IPS-20b (cell line): Measurements from ENCODE around the gene TNFRSF4.

Experiments used
- H3K27ac ChIP-seq: one replicate; pipeline ENCODE4 v1.5.1; 2013; ENCODE audit warnings: low read length
- H3K27me3 ChIP-seq: 2 replicates; pipeline ENCODE4 v1.6.1; 2013; ENCODE audit warnings: mild to moderate bottlenecking, low read length, inconsistent platforms; ENCODE audit not compliant: insufficient read depth
- H3K36me3 ChIP-seq: 2 replicates; pipeline ENCODE4 v1.6.1; 2013; ENCODE audit warnings: low read depth, mild to moderate bottlenecking, inconsistent platforms, low read length, moderate library complexity; ENCODE audit not compliant: insufficient read depth
- H3K4me1 ChIP-seq: 2 replicates; pipeline ENCODE4 v1.6.1; 2013; ENCODE audit warnings: mild to moderate bottlenecking, control low read depth, inconsistent platforms, low read length, moderate library complexity; ENCODE audit not compliant: insufficient read depth
- H3K4me3 ChIP-seq: 2 replicates; pipeline ENCODE4 v1.5.1; 2013; ENCODE audit warnings: mild to moderate bottlenecking, low read length, inconsistent platforms
- H3K9ac ChIP-seq: 2 replicates; pipeline ENCODE4 v1.6.1; 2013; ENCODE audit warnings: low read depth, mild to moderate bottlenecking, inconsistent platforms, low read length, moderate library complexity
- H3K9me3 ChIP-seq: 2 replicates; pipeline ENCODE4 v1.6.1; 2013; ENCODE audit warnings: mild to moderate bottlenecking, low read depth, low read length, inconsistent platforms; ENCODE audit not compliant: insufficient read depth

Gene TNFRSF4

DNA sequence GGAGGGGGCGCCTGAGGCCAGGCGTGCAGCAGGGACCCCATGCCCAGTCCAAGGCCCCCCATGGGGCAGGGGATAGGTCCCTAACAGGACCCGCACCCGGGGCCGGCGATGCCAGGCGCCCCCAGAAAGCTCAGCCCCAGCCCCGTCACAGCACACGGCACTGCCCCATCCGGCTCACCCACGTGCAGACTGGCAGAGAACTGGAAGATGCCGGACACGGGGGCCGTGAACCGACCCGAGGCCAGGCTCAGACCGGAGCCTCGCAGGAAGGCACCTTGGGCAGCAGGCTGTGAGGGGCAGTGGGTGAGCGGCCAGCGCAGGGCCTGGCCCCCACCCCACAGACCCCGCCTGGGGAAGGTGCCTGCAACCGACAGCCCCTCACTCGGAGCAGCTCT is 29.3 kb upstream of the TNFRSF4 start:
- Histone ChIP-seq H3K9ac (no peak overlapping the region), H3K4me3 (no peak overlapping the region), H3K36me3 (no peaks in the 10 kb centered on the region), H3K27me3 (peaks cover 29% of the 10 kb centered on the region), H3K9me3 (no peaks in the 10 kb centered on the region), H3K4me1 (no peaks in the 10 kb centered on the region), H3K27ac (no peak overlapping the region)

DNA sequence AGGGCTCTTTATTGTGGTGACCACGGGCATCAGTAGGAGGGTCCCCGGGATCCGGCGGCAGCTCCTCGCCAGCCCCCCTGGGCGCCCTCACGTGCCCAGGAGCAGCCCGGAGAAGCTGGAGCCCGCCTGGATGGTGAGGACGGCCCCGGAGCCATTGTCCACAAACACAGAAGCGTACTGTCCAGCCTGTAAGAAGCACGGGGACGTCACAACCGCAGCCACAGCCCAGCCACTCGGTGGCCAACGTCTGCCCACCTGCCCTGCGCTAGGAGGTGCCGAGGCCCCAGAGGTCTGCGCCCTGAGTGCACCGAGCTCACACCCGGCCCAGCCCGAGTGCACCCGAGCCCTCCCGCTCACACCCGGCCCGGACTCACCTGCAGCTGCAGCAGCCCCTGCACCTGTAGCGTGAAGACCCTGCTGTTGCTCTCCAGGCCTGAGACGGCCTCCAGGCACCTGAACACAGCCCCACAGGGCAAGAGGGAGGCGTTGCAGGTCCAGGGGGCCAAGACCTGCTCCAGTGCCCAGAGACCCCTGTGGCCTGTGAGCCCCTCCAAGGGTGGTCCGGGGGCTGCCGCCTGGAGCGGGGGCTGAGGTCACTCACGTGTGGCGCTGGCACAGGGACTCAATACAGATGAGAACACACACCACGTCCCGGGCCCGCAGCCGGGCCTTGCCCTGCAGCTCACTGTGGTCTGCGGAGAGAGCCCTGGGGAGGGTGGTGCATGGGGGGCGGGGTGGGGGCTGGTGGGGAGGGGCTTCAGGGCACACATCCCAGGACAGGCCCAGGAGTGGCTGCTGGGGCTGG is 28.7 kb upstream of the TNFRSF4 start:
- Histone ChIP-seq H3K4me1 (no peaks in the 10 kb centered on the region), H3K27me3 (peaks cover 24% of the 10 kb centered on the region), H3K27ac (no peak overlapping the region), H3K9me3 (no peaks in the 10 kb centered on the region), H3K9ac (no peak overlapping the region), H3K36me3 (no peaks in the 10 kb centered on the region), H3K4me3 (no peak overlapping the region)

DNA sequence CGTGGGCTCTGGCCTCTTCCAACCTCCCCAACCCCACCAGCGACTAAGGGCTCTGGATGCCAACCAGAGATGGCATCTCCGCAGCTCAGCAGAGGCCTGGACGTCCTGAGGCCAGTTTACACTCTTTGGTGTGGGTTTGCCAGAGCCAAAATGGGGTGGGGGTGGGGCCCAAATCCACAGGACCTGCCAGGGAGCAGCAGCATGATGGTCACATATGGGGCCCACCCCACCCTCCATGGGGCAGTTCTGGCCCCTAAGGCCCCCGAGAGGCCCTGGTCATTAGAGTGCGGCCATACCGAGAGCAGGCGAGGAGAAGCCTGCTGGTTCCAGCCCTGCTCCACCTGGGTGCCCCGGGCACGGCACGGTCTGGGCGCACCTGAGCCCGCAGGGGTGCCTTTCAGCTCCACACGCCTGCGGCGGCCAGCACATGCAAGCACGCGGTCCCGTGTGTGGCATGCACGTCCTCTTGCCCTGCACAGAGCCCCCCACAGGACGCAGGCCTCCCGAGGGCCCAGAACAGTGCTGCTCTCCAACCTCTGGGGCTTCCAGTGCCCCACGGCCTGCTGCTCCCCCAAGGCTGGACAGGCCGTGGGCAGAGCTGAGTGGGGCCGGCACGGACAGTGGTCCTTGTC is 27.8 kb upstream of the TNFRSF4 start:
- Histone ChIP-seq H3K4me1 (no peaks in the 10 kb centered on the region), H3K9ac (no peak overlapping the region), H3K36me3 (no peaks in the 10 kb centered on the region), H3K27ac (no peak overlapping the region), H3K27me3 (peaks cover 15% of the 10 kb centered on the region), H3K9me3 (no peaks in the 10 kb centered on the region), H3K4me3 (no peak overlapping the region)

DNA sequence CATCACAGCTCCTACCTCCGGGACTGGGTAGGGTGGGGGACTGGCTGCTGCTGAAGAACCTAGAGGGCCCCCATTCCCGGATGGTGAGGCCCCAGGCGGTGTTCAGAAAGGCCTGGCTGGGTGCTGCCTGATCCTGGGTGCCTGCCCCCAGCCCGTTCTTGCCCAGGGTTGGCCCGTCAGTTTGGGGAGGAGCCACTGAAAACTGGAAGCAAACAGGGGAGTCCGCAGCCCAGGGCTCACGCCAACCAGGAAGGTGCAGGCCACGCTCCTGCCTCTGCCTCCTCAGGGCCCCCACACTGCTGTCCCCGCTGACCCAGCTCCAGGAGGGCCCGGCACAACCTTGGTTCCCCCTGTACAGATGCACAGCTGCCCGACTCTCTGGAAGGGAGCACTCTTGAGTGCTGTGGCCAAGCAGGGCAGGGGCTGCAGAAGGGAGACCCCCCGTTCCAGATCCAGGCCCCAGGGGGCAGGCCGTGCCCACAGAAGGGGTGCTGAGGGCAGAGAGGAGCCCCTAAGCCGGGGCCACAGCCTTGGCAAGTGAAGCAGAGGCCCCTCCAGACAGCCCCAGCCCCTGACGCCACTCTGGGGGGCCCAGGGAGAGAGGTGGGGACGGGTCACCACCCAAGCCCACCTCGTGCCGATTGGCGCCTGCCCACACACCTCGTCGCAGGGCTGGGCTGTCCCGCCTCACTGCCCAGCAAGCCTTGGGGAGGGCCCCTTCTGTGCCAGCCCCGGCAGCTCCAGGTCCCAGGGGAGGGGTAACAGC is 27.1 kb upstream of the TNFRSF4 start:
- no peaks in the 10 kb centered on the region for H3K36me3 ChIP-seq
- no peak overlapping the region for H3K27ac ChIP-seq
- no peaks in the 10 kb centered on the region for H3K4me1 ChIP-seq
- H3K9ac ChIP-seq, result no peak overlapping the region
- no peaks in the 10 kb centered on the region for H3K9me3 ChIP-seq
- peaks cover 8% of the 10 kb centered on the region; the same call in 1 of the 2 replicates for H3K27me3 ChIP-seq
- no peak overlapping the region for H3K4me3 ChIP-seq

DNA sequence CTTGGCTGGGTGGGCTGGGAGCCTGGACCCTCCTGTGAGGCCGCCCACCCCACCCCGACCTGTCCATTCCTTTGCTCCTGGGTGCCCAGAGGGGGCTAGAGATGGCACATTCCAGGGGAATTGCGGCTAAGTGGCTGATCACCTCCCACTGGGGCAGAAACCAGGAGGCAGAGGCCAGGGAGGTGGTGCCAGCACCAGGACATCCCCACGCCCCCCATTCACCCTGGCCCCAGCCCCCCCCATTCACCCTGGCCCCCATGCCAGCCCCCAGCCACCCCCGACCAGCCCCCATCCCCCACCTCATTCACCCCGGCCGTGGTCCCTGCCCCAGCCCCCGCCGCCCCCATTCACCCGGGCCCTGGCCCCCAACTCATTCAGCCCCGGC is 26.4 kb upstream of the TNFRSF4 start:
- H3K4me1 ChIP-seq, result no peaks in the 10 kb centered on the region
- H3K36me3 ChIP-seq, result no peaks in the 10 kb centered on the region
- peaks cover 1% of the 10 kb centered on the region; the same call in 1 of the 2 replicates for H3K27me3 ChIP-seq
- no peaks in the 10 kb centered on the region for H3K9me3 ChIP-seq
- H3K27ac ChIP-seq, result no peak overlapping the region
- H3K9ac ChIP-seq, result no peak overlapping the region
- no peak overlapping the region for H3K4me3 ChIP-seq

DNA sequence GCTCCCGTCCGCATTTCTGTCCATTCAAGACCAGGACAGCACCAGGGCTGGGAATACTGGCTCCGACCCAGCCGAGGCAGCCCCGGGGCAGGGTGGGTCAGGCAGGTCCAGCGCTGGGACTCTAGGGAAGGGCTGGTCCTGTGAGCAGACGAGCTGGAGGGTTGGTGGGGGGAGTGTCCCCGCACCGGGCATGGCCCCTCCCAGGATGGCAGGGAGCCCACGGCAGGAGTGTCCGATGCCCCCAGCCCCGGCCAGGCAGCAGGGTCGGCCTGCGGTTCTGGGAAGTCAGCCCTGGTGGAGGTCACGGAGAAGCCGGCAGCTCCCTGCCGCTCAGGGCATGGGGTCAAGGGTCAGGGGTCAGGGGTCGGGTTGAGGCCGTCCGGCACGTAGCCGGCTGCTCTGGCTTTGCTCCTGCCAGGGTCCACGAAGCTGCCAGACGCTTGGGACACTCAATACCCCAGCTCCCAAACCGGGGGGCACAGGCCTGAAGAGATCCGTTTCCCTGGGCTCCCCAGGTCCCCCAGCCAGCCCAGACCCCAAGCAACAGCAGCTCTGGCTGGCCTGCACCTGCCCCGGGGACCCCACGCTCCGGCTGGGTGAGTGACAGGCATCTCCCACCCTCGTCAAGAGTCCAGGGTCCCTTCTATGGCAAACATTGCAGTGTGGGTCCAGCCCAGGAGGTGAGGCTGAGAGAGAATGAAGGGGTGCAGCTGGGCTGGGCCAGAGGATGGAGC is 25.8 kb upstream of the TNFRSF4 start:
- H3K4me3 ChIP-seq, result no peak overlapping the region
- H3K9me3 ChIP-seq, result no peaks in the 10 kb centered on the region
- no peak overlapping the region for H3K9ac ChIP-seq
- H3K4me1 ChIP-seq, result no peaks in the 10 kb centered on the region
- H3K27ac ChIP-seq, result no peak overlapping the region
- no peaks in the 10 kb centered on the region for H3K36me3 ChIP-seq
- no peaks in the 10 kb centered on the region for H3K27me3 ChIP-seq

DNA sequence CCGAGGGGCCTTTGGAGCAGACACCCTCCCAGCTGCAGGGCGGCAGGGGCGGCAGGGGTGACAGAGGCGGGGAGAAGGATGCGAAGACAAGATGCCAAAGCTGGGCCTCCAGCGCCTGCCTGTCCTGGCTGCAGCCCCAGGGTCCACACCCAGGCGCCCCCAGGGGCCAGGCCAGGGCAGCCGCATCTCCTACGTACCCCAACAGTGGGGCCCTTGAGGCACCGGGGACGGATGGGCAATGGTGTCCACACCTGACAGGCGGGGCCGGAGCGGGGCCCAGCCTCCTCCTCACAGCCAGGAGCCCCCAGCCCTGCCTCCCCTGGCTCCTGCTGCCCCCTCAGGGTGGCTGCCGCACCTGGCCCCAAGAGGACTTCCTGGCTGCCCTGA is 25.3 kb upstream of the TNFRSF4 start:
- Histone ChIP-seq H3K27ac (no peak overlapping the region), H3K9ac (no peak overlapping the region), H3K27me3 (no peaks in the 10 kb centered on the region)

DNA sequence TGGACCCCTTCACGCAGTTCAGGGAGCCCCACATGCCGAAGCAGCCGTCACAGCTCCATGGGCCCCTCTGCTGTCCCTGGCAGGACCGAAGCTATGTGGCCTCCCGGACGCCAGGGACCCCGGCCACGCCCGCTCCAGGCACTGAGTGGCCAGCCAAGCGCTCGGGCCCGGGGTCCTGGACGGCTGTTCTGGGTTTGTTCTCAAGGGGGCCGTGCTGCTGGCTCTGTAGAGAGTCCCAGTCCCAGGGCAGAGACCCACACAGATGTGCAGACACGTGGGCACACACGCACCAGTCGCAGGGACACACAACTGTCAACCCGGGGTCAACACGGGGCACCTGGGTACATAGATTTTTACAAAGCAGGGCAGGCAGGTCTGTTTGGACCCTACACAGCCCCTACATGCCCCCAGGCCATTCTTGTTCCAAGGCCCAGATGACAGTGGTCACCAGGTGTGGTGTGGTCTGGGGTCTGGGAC is 24.8 kb upstream of the TNFRSF4 start:
- no peak overlapping the region for H3K27ac ChIP-seq

More for the DNA sequence above, 25.3 kb upstream of the TNFRSF4 start:
- no peaks in the 10 kb centered on the region for H3K9me3 ChIP-seq
- no peak overlapping the region for H3K4me3 ChIP-seq
- no peaks in the 10 kb centered on the region for H3K4me1 ChIP-seq
- H3K36me3 ChIP-seq, result no peaks in the 10 kb centered on the region

DNA sequence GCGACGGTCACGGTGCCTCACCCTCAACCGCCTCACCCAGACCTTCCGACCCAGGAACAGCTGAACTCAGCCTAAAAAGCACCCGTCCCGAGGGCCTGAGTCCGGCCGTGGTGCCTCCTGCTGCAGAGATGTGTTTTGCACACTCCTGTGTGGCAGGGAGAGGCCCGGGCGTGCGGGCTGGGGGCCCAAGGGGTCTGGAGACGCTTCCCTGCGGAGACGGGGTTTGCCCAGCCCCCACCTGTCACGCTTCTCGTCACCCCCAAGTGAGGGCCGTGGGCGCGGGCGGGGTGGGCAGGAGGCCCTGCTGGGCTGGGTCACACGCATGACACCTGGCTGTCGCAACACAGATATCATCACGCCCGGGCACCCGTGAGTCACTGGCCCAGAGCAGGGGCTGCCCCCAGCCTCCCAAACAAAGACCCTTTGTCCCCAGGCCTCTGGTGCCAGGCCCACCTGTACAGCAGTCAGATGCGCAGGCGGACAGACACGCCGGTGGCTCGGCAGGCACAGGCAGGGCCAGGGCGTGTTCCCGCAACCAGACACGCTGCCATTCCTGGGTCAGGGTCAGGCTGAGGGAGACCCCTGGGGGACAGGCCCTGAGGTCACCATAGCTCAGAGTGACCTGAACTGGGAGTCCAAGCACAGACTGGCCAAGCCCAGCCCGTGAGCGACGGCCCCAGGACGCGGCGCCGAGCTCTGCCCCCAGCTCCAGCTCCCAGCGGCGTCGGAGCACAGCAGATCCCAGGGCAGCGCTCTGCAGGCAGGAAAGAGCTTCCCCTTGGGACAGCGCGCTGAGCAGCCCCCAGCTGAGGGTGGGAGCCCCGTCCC is 24.1 kb upstream of the TNFRSF4 start:
- Histone ChIP-seq H3K9ac (no peak overlapping the region), H3K27me3 (no peaks in the 10 kb centered on the region), H3K4me1 (no peaks in the 10 kb centered on the region), H3K9me3 (no peaks in the 10 kb centered on the region), H3K36me3 (no peaks in the 10 kb centered on the region), H3K27ac (no peak overlapping the region), H3K4me3 (no peak overlapping the region)

More for the DNA sequence above, 24.8 kb upstream of the TNFRSF4 start:
- Histone ChIP-seq H3K4me3 (no peak overlapping the region), H3K9ac (no peak overlapping the region), H3K27me3 (no peaks in the 10 kb centered on the region), H3K9me3 (no peaks in the 10 kb centered on the region), H3K4me1 (no peaks in the 10 kb centered on the region), H3K36me3 (no peaks in the 10 kb centered on the region)

DNA sequence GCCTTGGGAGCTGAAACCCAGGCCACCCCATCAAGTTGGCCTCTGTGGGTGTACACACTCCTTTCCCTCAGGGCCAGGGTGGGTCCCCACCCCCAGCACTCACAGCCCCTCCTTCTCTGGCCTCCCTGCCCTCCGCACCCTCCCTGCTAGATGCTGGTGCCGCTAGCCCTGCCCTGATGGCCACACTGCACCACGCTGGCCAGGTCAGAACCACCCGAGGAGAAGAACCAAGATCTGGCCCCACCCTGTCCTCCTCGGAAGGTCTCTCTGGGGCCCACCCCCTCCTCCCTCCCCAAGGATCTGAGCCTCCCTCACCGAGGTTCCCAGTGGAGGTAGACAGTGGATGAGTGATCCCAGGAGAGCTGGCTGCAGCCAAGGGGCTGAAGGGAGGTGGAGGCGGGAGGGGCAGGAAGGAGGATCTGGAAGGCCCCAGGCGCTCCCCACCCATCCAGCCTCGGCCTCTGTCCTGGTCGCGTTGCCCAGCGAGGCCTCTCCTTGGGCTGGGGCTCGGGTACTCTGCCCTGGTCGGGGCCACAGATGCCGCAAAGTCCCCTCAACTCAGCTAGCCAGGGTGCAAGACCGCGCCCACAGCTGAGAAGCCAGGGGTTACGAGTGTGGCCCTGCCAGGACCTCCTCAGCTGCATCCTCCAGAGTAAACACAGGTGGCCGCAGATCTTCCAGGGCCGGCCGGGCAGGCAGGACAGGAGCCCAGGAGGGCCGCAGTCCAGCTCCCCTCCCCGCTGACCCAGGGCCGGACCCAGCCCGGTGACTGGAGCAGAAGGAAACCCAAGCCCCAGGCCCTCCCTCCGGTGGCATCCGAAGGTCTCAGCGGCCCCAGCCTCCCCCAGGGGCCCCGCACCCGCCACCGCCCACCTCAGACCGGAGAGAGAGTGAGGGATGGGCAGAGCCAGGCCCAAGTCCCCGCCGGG is 23.3 kb upstream of the TNFRSF4 start:
- Histone ChIP-seq H3K4me1 (no peaks in the 10 kb centered on the region), H3K9ac (no peak overlapping the region; the same call in 1 of the 2 replicates), H3K4me3 (no peak overlapping the region), H3K36me3 (no peaks in the 10 kb centered on the region), H3K9me3 (no peaks in the 10 kb centered on the region), H3K27ac (no peak overlapping the region), H3K27me3 (no peaks in the 10 kb centered on the region)
